SK-N-SH (cell line): ENCODE data around the gene PPP1R16B.

Source experiments
- EP300 ChIP-seq, 2 experiments: IDR thresholded peaks; 2 replicates each; pipeline versions ENCODE4 v1.4.0 to v1.6.1; 2012; ENCODE audit warnings: borderline replicate concordance in 1 of 2, low read depth in 1 of 2, low read length in 1 of 2
- TF ChIP-seq, protein P1 (sequence below): fragments of 200-600 bp; sonication (generic); IDR thresholded peaks from 2 replicates; pipeline ENCODE4 v1.6.1; 2017; ENCODE audit warnings: antibody characterized with exemption, mild to moderate bottlenecking, moderate library complexity

- TF ChIP-seq, protein P1, sequence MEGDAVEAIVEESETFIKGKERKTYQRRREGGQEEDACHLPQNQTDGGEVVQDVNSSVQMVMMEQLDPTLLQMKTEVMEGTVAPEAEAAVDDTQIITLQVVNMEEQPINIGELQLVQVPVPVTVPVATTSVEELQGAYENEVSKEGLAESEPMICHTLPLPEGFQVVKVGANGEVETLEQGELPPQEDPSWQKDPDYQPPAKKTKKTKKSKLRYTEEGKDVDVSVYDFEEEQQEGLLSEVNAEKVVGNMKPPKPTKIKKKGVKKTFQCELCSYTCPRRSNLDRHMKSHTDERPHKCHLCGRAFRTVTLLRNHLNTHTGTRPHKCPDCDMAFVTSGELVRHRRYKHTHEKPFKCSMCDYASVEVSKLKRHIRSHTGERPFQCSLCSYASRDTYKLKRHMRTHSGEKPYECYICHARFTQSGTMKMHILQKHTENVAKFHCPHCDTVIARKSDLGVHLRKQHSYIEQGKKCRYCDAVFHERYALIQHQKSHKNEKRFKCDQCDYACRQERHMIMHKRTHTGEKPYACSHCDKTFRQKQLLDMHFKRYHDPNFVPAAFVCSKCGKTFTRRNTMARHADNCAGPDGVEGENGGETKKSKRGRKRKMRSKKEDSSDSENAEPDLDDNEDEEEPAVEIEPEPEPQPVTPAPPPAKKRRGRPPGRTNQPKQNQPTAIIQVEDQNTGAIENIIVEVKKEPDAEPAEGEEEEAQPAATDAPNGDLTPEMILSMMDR = no peak
- no peak for TF ChIP-seq EP300 (IDR thresholded peaks at IDR 0.05; ENCODE audit: borderline replicate concordance in 1 of 2, low read depth in 1 of 2, low read length in 1 of 2)
Observed at GRCh38 chr20:38835792-38836191, 30.3 kb downstream of the PPP1R16B start.
